Trophoblast cell (in vitro differentiated cells and primary cell): ENCODE data around the gene ZPLD1.

ENCODE experiments used
- DNase-seq, 2 donors: peaks; one replicate each; pipeline ENCODE4 v3.0.0-alpha.2; 2016
- H2AFZ ChIP-seq: 2 replicates; pipeline ENCODE4 v1.6.1; 2013; ENCODE audit warnings: low read length, moderate library complexity, mild to moderate bottlenecking; ENCODE audit not compliant: insufficient read depth, poor library complexity
- H2AK5ac ChIP-seq: 2 replicates; pipeline ENCODE4 v1.6.1; 2013; ENCODE audit warnings: mild to moderate bottlenecking, low read length
- H2BK120ac ChIP-seq: 2 replicates; pipeline ENCODE4 v1.6.1; 2013; ENCODE audit warnings: low read length, mild to moderate bottlenecking, moderate library complexity; ENCODE audit not compliant: insufficient read depth, poor library complexity
- H2BK12ac ChIP-seq: 2 replicates; pipeline ENCODE4 v1.6.1; 2013; ENCODE audit warnings: mild to moderate bottlenecking, low read length, moderate library complexity
- H2BK5ac ChIP-seq: 2 replicates; pipeline ENCODE4 v1.6.1; 2013; ENCODE audit warnings: low read length, low read depth, moderate library complexity, mild to moderate bottlenecking; ENCODE audit not compliant: poor library complexity
- H3K14ac ChIP-seq: 2 replicates; pipeline ENCODE4 v1.6.1; 2013; ENCODE audit warnings: mild to moderate bottlenecking, low read length
- H3K18ac ChIP-seq: 2 replicates; pipeline ENCODE4 v1.6.1; 2013; ENCODE audit warnings: mild to moderate bottlenecking, low read length
- H3K23ac ChIP-seq: 2 replicates; pipeline ENCODE4 v1.6.1; 2013; ENCODE audit warnings: low read length
- H3K27ac ChIP-seq: 2 replicates; pipeline ENCODE4 v1.5.1; 2013; ENCODE audit warnings: low read depth, mild to moderate bottlenecking, inconsistent platforms, low read length, moderate library complexity
- H3K27me3 ChIP-seq: 2 replicates; pipeline ENCODE4 v1.6.1; 2013; ENCODE audit warnings: inconsistent platforms, mild to moderate bottlenecking, low read length, moderate library complexity; ENCODE audit not compliant: insufficient read depth
- H3K36me3 ChIP-seq, 2 experiments: 1 replicate in 1 of 2; 2 replicates in 1 of 2; pipeline ENCODE4 v1.6.1; 2013; ENCODE audit warnings: low read length in 2 of 2, mild to moderate bottlenecking in 2 of 2, moderate library complexity in 1 of 2; ENCODE audit not compliant: insufficient read depth in 2 of 2, control insufficient read depth in 1 of 2
- H3K4ac ChIP-seq: 2 replicates; pipeline ENCODE4 v1.6.1; 2013; ENCODE audit warnings: low read depth, mild to moderate bottlenecking, low read length, moderate library complexity
- H3K4me1 ChIP-seq, 2 experiments: 1 replicate in 1 of 2; 2 replicates in 1 of 2; pipeline ENCODE4 v1.6.1; 2013; ENCODE audit warnings: low read length in 2 of 2, mild to moderate bottlenecking in 2 of 2, moderate library complexity in 1 of 2; ENCODE audit not compliant: insufficient read depth in 2 of 2, control insufficient read depth in 1 of 2
- H3K4me2 ChIP-seq: 2 replicates; pipeline ENCODE4 v1.6.1; 2013; ENCODE audit warnings: inconsistent platforms, mild to moderate bottlenecking, low read length, moderate library complexity
- H3K4me3 ChIP-seq: 2 replicates; pipeline ENCODE4 v1.5.1; 2013; ENCODE audit warnings: mild to moderate bottlenecking, low read depth, low read length, inconsistent platforms
- H3K79me1 ChIP-seq: one replicate; pipeline ENCODE4 v1.6.1; 2013; ENCODE audit warnings: low read length
- H3K79me2 ChIP-seq: 2 replicates; pipeline ENCODE4 v1.6.1; 2013; ENCODE audit warnings: low read length, mild to moderate bottlenecking; ENCODE audit not compliant: control insufficient read depth, insufficient read depth, poor library complexity
- H3K9ac ChIP-seq: 2 replicates; pipeline ENCODE4 v1.6.1; 2013; ENCODE audit warnings: mild to moderate bottlenecking, low read length
- H3K9me3 ChIP-seq: 2 replicates; pipeline ENCODE4 v1.6.1; 2013; ENCODE audit warnings: low read depth, mild to moderate bottlenecking, control low read depth, inconsistent platforms, low read length; ENCODE audit not compliant: insufficient read depth
- H4K12ac ChIP-seq: 2 replicates; pipeline ENCODE4 v1.6.1; 2013; ENCODE audit warnings: low read depth, mild to moderate bottlenecking, low read length, moderate library complexity
- H4K8ac ChIP-seq: 2 replicates; pipeline ENCODE4 v1.6.1; 2013; ENCODE audit warnings: low read depth, mild to moderate bottlenecking, low read length, moderate library complexity
- H4K91ac ChIP-seq: one replicate; pipeline ENCODE4 v1.6.1; 2013; ENCODE audit warnings: low read depth, mild to moderate bottlenecking, low read length, moderate library complexity
- WGBS: extraction: QIAGEN DNeasy Blood & Tissue Kit; methylation state at CpG from one replicate; pipeline ENCODE4 v1.1.7; 2013; ENCODE audit warnings: missing lambda C conversion rate; ENCODE audit not compliant: insufficient read length, insufficient coverage; ENCODE audit errors: extremely low coverage; 5-methylcytosine and 5-hydroxymethylcytosine counted together

Gene ZPLD1

DNA sequence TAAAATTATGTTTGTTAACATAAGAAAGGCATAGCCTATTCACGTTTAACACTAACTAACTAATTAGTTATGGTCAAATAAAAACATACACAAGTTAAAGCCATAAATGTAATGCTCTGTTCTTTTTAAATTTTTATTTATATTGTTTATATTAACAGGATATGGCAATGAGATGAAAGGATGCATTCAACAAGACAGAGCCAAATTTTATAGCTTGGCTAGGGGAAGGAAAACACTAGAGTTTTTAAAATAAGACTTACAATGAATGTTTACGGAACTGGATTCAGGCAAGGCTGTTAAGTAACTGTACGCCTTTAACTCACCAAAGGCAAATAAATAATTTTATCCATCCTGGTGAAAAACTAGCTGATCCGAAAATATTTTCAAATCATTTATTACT is 86.4 kb downstream of the ZPLD1 start:
- no peak overlapping the region for H2AFZ ChIP-seq
- no CpG with 5 or more reads among the region's 4 CpGs for WGBS
- no peaks in the 10 kb centered on the region for H3K79me1 ChIP-seq
- H3K23ac ChIP-seq, result no peak overlapping the region
- H2BK120ac ChIP-seq, result no peak overlapping the region
- no peak overlapping the region for H2AK5ac ChIP-seq
- H4K91ac ChIP-seq, result no peak overlapping the region
- no peak overlapping the region for H3K27ac ChIP-seq
- no peak overlapping the region for H3K18ac ChIP-seq
- no peak overlapping the region for H2BK12ac ChIP-seq
- H2BK5ac ChIP-seq, result no peak overlapping the region
- no peaks in the 10 kb centered on the region for H3K9me3 ChIP-seq
- no peak overlapping the region for H4K12ac ChIP-seq
- H3K4ac ChIP-seq, result no peak overlapping the region
- H4K8ac ChIP-seq, result no peak overlapping the region
- no peak overlapping the region for H3K14ac ChIP-seq
- H3K9ac ChIP-seq, result no peak overlapping the region
- H3K79me2 ChIP-seq, result no peaks in the 10 kb centered on the region
- H3K36me3 ChIP-seq, result no peaks in the 10 kb centered on the region
- H3K4me1 ChIP-seq, result no peaks in the 10 kb centered on the region
- DNase-seq, result no peak
- no peak overlapping the region for H3K4me2 ChIP-seq
- no peak overlapping the region for H3K4me3 ChIP-seq
- no peaks in the 10 kb centered on the region for H3K27me3 ChIP-seq

GRCh38 chr3:102525624-102526023 is 90.8 kb downstream of the ZPLD1 start:
- no peak overlapping the region for H3K23ac ChIP-seq
- no peak overlapping the region for H2AFZ ChIP-seq
- H4K8ac ChIP-seq, result no peak overlapping the region
- no peaks in the 10 kb centered on the region for H3K4me1 ChIP-seq
- no peak overlapping the region for H2BK12ac ChIP-seq
- no peak overlapping the region for H4K12ac ChIP-seq
- H3K79me2 ChIP-seq, result no peaks in the 10 kb centered on the region
- no peak overlapping the region for H3K27ac ChIP-seq
- H4K91ac ChIP-seq, result no peak overlapping the region
- H3K14ac ChIP-seq, result no peak overlapping the region
- H3K27me3 ChIP-seq, result no peaks in the 10 kb centered on the region
- H3K4me2 ChIP-seq, result no peak overlapping the region
- no peak overlapping the region for H3K18ac ChIP-seq
- no peak overlapping the region for H3K9ac ChIP-seq
- no peak overlapping the region for H3K4ac ChIP-seq
- no peaks in the 10 kb centered on the region for H3K79me1 ChIP-seq
- no peak for DNase-seq
- H3K36me3 ChIP-seq, result no peaks in the 10 kb centered on the region
- no peak overlapping the region for H2BK120ac ChIP-seq
- no peak overlapping the region for H2BK5ac ChIP-seq
- no peak overlapping the region for H2AK5ac ChIP-seq
- no peaks in the 10 kb centered on the region for H3K9me3 ChIP-seq
- no peak overlapping the region for H3K4me3 ChIP-seq

- Histone ChIP-seq H4K12ac (no peak overlapping the region), H3K4me3 (no peak overlapping the region), H3K4ac (no peak overlapping the region), H3K23ac (no peak overlapping the region), H3K9ac (no peak overlapping the region), H3K18ac (no peak overlapping the region), H2AK5ac (no peak overlapping the region), H3K27ac (no peak overlapping the region), H3K27me3 (no peaks in the 10 kb centered on the region), H4K8ac (no peak overlapping the region), H2BK120ac (no peak overlapping the region), H3K79me1 (no peaks in the 10 kb centered on the region), H4K91ac (no peak overlapping the region), H3K4me2 (no peak overlapping the region), H3K4me1 (no peaks in the 10 kb centered on the region), H2BK5ac (no peak overlapping the region), H3K36me3 (no peaks in the 10 kb centered on the region), H3K9me3 (no peaks in the 10 kb centered on the region), H2AFZ (no peak overlapping the region), H2BK12ac (no peak overlapping the region), H3K79me2 (no peaks in the 10 kb centered on the region), H3K14ac (no peak overlapping the region)
- no CpG with 5 or more reads among the region's 3 CpGs for WGBS
- no peak for DNase-seq
These were observed 92.0 kb downstream of the ZPLD1 start for GRCh38 chr3:102526865-102527264.

DNA sequence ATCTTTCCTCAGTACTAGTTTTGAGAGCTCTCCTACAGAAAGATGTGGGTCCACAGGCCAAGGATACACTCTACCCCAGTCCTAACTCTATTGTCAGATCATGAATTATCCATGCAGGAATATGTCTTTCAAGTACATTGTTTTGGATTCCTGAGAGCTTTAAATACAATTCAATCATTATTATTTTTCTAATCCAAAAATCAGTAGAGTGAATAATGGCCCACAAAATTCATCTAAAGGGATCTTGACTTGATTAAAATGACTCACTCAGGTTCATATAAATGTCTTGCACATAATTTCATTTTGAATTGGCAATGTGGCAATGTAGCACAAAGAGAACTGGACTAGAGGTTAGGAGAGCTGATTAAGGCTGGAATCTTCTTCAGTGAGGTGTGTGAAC is 93.9 kb downstream of the ZPLD1 start:
- Histone ChIP-seq H3K23ac (no peak overlapping the region), H3K14ac (no peak overlapping the region), H2BK120ac (no peak overlapping the region), H3K4me1 (no peaks in the 10 kb centered on the region), H2AFZ (no peak overlapping the region), H3K79me1 (no peaks in the 10 kb centered on the region), H3K4me2 (no peak overlapping the region), H3K36me3 (no peaks in the 10 kb centered on the region), H3K18ac (no peak overlapping the region), H3K4ac (no peak overlapping the region), H4K8ac (no peak overlapping the region), H3K79me2 (no peaks in the 10 kb centered on the region), H2BK5ac (no peak overlapping the region), H3K9me3 (no peaks in the 10 kb centered on the region), H2AK5ac (no peak overlapping the region), H3K27me3 (no peaks in the 10 kb centered on the region), H4K91ac (no peak overlapping the region), H4K12ac (no peak overlapping the region), H3K9ac (no peak overlapping the region), H2BK12ac (no peak overlapping the region), H3K4me3 (no peak overlapping the region), H3K27ac (no peak overlapping the region)
- DNase-seq, result no peak
